Measurements from ENCODE around the gene ZNF536. TPM values are rescaled to one million over a fixed set of nuclear protein-coding genes. Genes with fewer than 3 reads are reported as not detected.

Gene ZNF536
- total and polyA plus RNA-seq, 3 donors from 2014 or later = 6.6 to 57.6 (median 35.1) TPM

GRCh38 chr19:30420316-30420715 lies 48.1 kb downstream of the ZNF536 start:
- Histone ChIP-seq H3K27ac (no peak overlapping the region), H3K4me1 (no peaks in the 10 kb centered on the region)
- DNase-seq = no peak

GRCh38 chr19:30420881-30421280 lies 48.7 kb downstream of the ZNF536 start:
- H3K4me1 ChIP-seq = no peaks in the 10 kb centered on the region
- H3K9me3 ChIP-seq = no peaks in the 10 kb centered on the region
- H3K27me3 ChIP-seq = no peaks in the 10 kb centered on the region
- 59 to 64% methylated on average over 10 of the region's 10 CpGs for WGBS, 2 donors
- no peak overlapping the region for H3K27ac ChIP-seq
- TF ChIP-seq CTCF (IDR thresholded peaks at IDR 0.05) (no peak), POLR2A (IDR thresholded peaks at IDR 0.05) (no peak)
- DNase-seq = no peak
- H3K36me3 ChIP-seq (ENCODE audit: low read depth, missing control alignments) = no peaks in the 10 kb centered on the region
- intact Hi-C loops (cut with DNase I; ENCODE audit: low total_unique reads) = no loop called here
- H3K4me3 ChIP-seq = no peak overlapping the region

More at GRCh38 chr19:30420316-30420715, 48.1 kb downstream of the ZNF536 start:
- WGBS, 2 donors = 55 to 67% methylated on average over 8 of the region's 8 CpGs
- no peaks in the 10 kb centered on the region for H3K9me3 ChIP-seq
- H3K27me3 ChIP-seq = no peaks in the 10 kb centered on the region
- TF ChIP-seq POLR2A (IDR thresholded peaks at IDR 0.05) (no peak), CTCF (IDR thresholded peaks at IDR 0.05) (no peak)
- intact Hi-C loops (cut with DNase I; ENCODE audit: low total_unique reads) = no loop called here
- no peak overlapping the region for H3K4me3 ChIP-seq
- no peaks in the 10 kb centered on the region for H3K36me3 ChIP-seq (ENCODE audit: low read depth, missing control alignments)

GRCh38 chr19:30421571-30421970 lies 49.4 kb downstream of the ZNF536 start:
- 88 to 94% methylated on average over 8 of the region's 8 CpGs for WGBS, 2 donors
- no peaks in the 10 kb centered on the region for H3K36me3 ChIP-seq (ENCODE audit: low read depth, missing control alignments)
- no peak overlapping the region for H3K27ac ChIP-seq
- H3K27me3 ChIP-seq = no peaks in the 10 kb centered on the region
- intact Hi-C loops (cut with DNase I; ENCODE audit: low total_unique reads) = no loop called here
- no peaks in the 10 kb centered on the region for H3K9me3 ChIP-seq
- no peaks in the 10 kb centered on the region for H3K4me1 ChIP-seq
- H3K4me3 ChIP-seq = no peak overlapping the region
- no peak for TF ChIP-seq POLR2A (IDR thresholded peaks at IDR 0.05)
- TF ChIP-seq CTCF (IDR thresholded peaks at IDR 0.05) = no peak
- DNase-seq = no peak

GRCh38 chr19:30423481-30423880 lies 51.3 kb downstream of the ZNF536 start:
- Histone ChIP-seq H3K4me1 (no peaks in the 10 kb centered on the region), H3K9me3 (no peaks in the 10 kb centered on the region), H3K27me3 (no peaks in the 10 kb centered on the region), H3K36me3 (ENCODE audit: low read depth, missing control alignments) (no peaks in the 10 kb centered on the region), H3K27ac (no peak overlapping the region), H3K4me3 (no peak overlapping the region)
- 49 to 65% methylated on average over 11 of the region's 11 CpGs for WGBS, 2 donors
- DNase-seq = peak; percentile 36
- intact Hi-C loops (cut with DNase I; ENCODE audit: low total_unique reads) = no loop called here
- TF ChIP-seq POLR2A (IDR thresholded peaks at IDR 0.05) (no peak), CTCF (IDR thresholded peaks at IDR 0.05) (no peak)
